ENCODE results near the gene TRIM13.

GRCh38 chr13:49967456-49967855 lies 29.4 kb upstream of the TRIM13 start:
- no peak for TF ChIP-seq CTCF (conservative IDR thresholded peaks at IDR 0.05; ENCODE audit: low read depth, low read length)
- TF ChIP-seq EZH2 (IDR thresholded peaks at IDR 0.05; ENCODE audit: low read length, unreplicated experiment), result no peak

All from PC-3 (cell line).